Endodermal cell (in vitro differentiated cells): ENCODE measurements around the gene STRN3. TPM values are rescaled to one million over a fixed set of nuclear protein-coding genes. Genes with fewer than 3 reads are reported as not detected.

ENCODE experiments used
- DNase-seq: peaks from one replicate; pipeline ENCODE4 v3.0.0-alpha.2; 2017
- H3K27ac ChIP-seq: 2 replicates; pipeline ENCODE4 v1.5.1; 2013; ENCODE audit warnings: mild to moderate bottlenecking, low read depth, low read length, moderate library complexity
- H3K27me3 ChIP-seq: 2 replicates; pipeline ENCODE4 v1.6.1; 2013; ENCODE audit warnings: mild to moderate bottlenecking, low read length, moderate library complexity; ENCODE audit not compliant: insufficient read depth, control insufficient read depth, poor library complexity, severe bottlenecking
- H3K36me3 ChIP-seq: 2 replicates; pipeline ENCODE4 v1.7.0; 2013; ENCODE audit warnings: mild to moderate bottlenecking, low read length, moderate library complexity; ENCODE audit not compliant: control insufficient read depth, insufficient read depth
- H3K4me1 ChIP-seq: one replicate; pipeline ENCODE4 v1.7.0; 2013; ENCODE audit warnings: low read length; ENCODE audit not compliant: control insufficient read depth, insufficient read depth
- H3K4me3 ChIP-seq: 2 replicates; pipeline ENCODE4 v1.5.1; 2013; ENCODE audit warnings: mild to moderate bottlenecking, low read length, moderate library complexity
- H3K9ac ChIP-seq: 2 replicates; pipeline ENCODE4 v1.6.1; 2013; ENCODE audit warnings: mild to moderate bottlenecking, low read length, moderate library complexity; ENCODE audit not compliant: poor library complexity, severe bottlenecking; ENCODE audit errors: extremely low read depth
- H3K9me3 ChIP-seq: 2 replicates; pipeline ENCODE4 v1.6.1; 2013; ENCODE audit warnings: mild to moderate bottlenecking, low read length, moderate library complexity; ENCODE audit not compliant: control insufficient read depth
- H3K27ac Mint-ChIP-seq: 2 replicates; pipeline ENCODE4 v1.8.0; 2020; ENCODE audit warnings: mixed read lengths
- H3K27me3 Mint-ChIP-seq: 2 replicates; pipeline ENCODE4 v1.8.0; 2021; ENCODE audit warnings: mild to moderate bottlenecking, mixed read lengths; ENCODE audit not compliant: insufficient read depth
- H3K36me3 Mint-ChIP-seq: 2 replicates; pipeline ENCODE4 v1.8.0; 2020; ENCODE audit warnings: low read depth, mixed read lengths
- H3K4me1 Mint-ChIP-seq: 2 replicates; pipeline ENCODE4 v1.8.0; 2020; ENCODE audit warnings: mixed read lengths
- H3K4me3 Mint-ChIP-seq: 2 replicates; pipeline ENCODE4 v1.8.0; 2020; ENCODE audit warnings: mild to moderate bottlenecking, moderate library complexity, mixed read lengths
- H3K9me3 Mint-ChIP-seq: 2 replicates; pipeline ENCODE4 v1.8.0; 2020; ENCODE audit warnings: mild to moderate bottlenecking, mixed read lengths
- WGBS, 2 experiments: methylation state at CpG; one replicate each; pipeline versions ENCODE4 v1.1.5 to v1.1.7; 2013; ENCODE audit warnings: missing lambda C conversion rate in 2 of 2, mixed read lengths in 1 of 2; ENCODE audit not compliant: insufficient coverage in 1 of 2, insufficient read length in 1 of 2; 5-methylcytosine and 5-hydroxymethylcytosine counted together
- total RNA-seq, 2 donors: library from RNA; stranded (reverse); fragmentation: NEBNext Ultra II Directional in 1 of 2; extraction: Animal tissue kit (Norgen Biotek cat#: 25700) in 1 of 2; gene quantifications; 2 replicates in 1 of 2; 3 replicates in 1 of 2; pipeline ENCODE4 v1.2.1, GENCODE V29; 2021
- TF ChIP-seq, protein P1 (sequence below): fragments of 200-600 bp; sonication (generic); conservative IDR thresholded peaks from 2 replicates; pipeline ENCODE4 v1.5.0; 2021; ENCODE audit warnings: antibody characterized with exemption, mild to moderate bottlenecking

Gene STRN3
- total RNA-seq, 2 donors from 2014 or later, result 56.5 to 58.9 TPM

DNA sequence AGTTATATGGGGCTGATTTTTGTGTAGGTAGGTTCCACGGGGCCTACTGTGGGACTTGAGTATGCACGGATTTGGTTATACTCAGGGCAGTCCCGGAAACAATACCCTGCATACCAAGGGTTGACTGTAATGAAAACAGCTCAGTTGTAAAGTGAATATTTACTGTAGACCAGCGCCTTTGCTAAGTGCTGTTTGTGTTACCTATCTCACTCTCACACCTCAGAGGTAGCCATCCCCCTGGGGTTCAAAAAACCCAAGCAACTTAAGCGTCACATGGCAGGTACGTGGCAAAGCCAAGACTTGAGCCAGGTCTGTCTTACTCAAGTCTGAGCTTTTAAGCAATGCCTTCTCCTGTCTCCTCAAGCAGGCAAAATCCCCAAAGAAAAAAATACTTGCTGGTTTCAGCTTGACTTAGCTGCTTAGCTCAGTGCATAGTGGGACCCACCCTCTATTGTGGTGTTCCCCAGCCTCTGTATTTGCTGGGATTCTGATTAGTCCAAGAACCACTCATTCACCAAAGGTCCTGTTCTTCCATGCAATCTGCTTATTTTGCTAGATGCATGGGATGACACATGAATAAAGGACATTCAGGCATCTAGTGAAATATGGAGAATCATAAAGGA lies 34.2 kb upstream of the STRN3 start:
- Mint-ChIP-seq H3K27ac (peak overlapping the region; percentile 93), H3K4me3 (no peak overlapping the region), H3K27me3 (no peaks in the 10 kb centered on the region), H3K9me3 (no peaks in the 10 kb centered on the region), H3K36me3 (peaks cover 1% of the 10 kb centered on the region), H3K4me1 (peaks cover 36% of the 10 kb centered on the region)
- 26 to 72% methylated on average over 3 to 6 of the region's 6 CpGs for WGBS, 2 experiments
- H3K36me3 ChIP-seq, result no peaks in the 10 kb centered on the region
- peak; percentile 85 for DNase-seq
- no peaks in the 10 kb centered on the region for H3K9me3 ChIP-seq
- H3K27me3 ChIP-seq, result no peaks in the 10 kb centered on the region
- TF ChIP-seq, protein P1, sequence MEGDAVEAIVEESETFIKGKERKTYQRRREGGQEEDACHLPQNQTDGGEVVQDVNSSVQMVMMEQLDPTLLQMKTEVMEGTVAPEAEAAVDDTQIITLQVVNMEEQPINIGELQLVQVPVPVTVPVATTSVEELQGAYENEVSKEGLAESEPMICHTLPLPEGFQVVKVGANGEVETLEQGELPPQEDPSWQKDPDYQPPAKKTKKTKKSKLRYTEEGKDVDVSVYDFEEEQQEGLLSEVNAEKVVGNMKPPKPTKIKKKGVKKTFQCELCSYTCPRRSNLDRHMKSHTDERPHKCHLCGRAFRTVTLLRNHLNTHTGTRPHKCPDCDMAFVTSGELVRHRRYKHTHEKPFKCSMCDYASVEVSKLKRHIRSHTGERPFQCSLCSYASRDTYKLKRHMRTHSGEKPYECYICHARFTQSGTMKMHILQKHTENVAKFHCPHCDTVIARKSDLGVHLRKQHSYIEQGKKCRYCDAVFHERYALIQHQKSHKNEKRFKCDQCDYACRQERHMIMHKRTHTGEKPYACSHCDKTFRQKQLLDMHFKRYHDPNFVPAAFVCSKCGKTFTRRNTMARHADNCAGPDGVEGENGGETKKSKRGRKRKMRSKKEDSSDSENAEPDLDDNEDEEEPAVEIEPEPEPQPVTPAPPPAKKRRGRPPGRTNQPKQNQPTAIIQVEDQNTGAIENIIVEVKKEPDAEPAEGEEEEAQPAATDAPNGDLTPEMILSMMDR, result no peak
- H3K27ac ChIP-seq, result peak overlapping the region; percentile 69
- peak overlapping the region; percentile 50 for H3K9ac ChIP-seq
- H3K4me1 ChIP-seq, result peaks cover 11% of the 10 kb centered on the region
- H3K4me3 ChIP-seq, result peak overlapping the region; percentile 51

DNA sequence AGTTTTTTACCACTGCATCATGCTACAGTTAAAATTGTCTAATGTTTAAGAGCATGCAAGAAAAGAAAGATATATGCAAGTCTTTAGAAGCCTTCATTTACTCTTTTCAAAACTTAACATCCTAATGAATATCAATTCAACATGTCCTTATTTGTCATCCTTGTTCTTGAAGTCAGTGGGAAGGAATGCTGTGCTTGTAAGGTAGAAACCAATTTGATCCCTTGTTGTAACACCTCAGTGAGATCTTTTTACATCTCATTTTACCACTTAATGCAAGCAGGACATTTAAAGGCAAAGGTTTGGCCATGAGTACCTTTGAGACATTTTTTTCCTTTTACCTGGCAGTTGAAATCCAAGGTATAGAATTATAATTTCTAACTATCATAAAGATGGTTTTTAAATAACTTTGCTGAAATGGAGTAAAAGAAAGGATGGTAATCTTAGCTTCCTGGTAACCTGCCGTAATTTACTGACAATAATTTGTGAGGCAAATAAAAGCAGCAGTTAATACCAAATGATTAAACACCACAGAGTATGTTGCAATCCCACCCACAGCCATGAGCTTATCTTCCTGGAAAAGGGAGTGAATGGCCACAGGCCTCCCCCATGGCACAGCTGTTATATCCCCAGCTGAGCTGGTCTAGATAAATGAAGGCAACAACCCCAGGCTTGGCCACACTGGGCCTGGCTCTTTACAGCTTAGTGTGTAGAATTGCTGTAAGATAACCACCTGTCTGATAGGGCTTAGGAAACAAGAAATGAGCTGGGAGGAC lies 33.2 kb upstream of the STRN3 start:
- Mint-ChIP-seq H3K9me3 (no peaks in the 10 kb centered on the region), H3K36me3 (peaks cover 1% of the 10 kb centered on the region), H3K4me1 (peaks cover 37% of the 10 kb centered on the region), H3K27ac (peak overlapping the region; percentile 90), H3K27me3 (no peaks in the 10 kb centered on the region), H3K4me3 (no peak overlapping the region)
- H3K27me3 ChIP-seq, result no peaks in the 10 kb centered on the region
- peak; percentile 84 for DNase-seq
- peak overlapping the region; percentile 24 for H3K9ac ChIP-seq
- TF ChIP-seq, protein P1, result no peak
- H3K27ac ChIP-seq, result no peak overlapping the region
- H3K4me1 ChIP-seq, result peaks cover 11% of the 10 kb centered on the region
- 20% methylated on average over 1 of the region's 1 CpG; no CpG with 5 or more reads in 1 of the 2 experiments for WGBS, 2 experiments
- H3K36me3 ChIP-seq, result no peaks in the 10 kb centered on the region
- no peaks in the 10 kb centered on the region for H3K9me3 ChIP-seq
- H3K4me3 ChIP-seq, result peak overlapping the region; percentile 44

DNA sequence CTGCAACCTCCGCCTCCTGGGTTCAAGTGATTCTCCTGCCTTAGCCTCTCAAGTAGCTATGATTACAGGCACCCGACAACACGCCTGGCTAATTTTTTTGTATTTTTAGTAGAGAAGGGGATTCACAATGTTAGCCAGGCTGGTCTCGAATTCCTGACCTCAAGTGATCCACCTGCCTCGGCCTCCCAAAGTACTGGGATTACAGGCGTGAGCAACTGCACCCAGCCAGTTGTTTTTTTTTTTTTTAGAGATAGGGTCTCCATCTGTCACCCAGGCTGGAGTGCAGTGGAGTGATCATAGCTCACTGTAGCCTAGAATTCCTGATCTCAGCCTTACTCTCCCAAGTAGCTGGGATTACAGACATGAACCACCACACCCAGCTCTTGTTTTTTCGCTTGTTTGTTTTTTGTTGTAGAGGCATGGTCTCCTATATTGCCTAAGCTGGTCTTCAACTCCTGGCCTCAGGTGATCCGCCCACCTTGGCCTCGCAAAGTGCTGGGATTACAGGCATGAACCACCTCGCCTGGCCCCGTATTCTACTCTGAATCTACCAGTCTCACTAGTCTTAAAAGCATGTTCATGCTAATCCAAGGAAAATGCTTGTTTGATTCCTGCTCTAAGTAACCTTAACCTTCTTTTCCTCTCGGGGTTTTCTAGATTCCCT lies 31.7 kb upstream of the STRN3 start:
- no peaks in the 10 kb centered on the region for H3K9me3 Mint-ChIP-seq
- H3K36me3 Mint-ChIP-seq, result peaks cover 3% of the 10 kb centered on the region
- TF ChIP-seq, protein P1, result no peak
- no peaks in the 10 kb centered on the region for H3K27me3 Mint-ChIP-seq
- Histone ChIP-seq H3K27ac (no peak overlapping the region), H3K4me1 (peaks cover 11% of the 10 kb centered on the region), H3K9ac (no peak overlapping the region), H3K36me3 (no peaks in the 10 kb centered on the region), H3K9me3 (no peaks in the 10 kb centered on the region), H3K27me3 (no peaks in the 10 kb centered on the region), H3K4me3 (no peak overlapping the region)
- H3K4me1 Mint-ChIP-seq, result peaks cover 37% of the 10 kb centered on the region
- no peak for DNase-seq
- WGBS, 2 experiments, result 95 to 97% methylated on average over 12 of the region's 12 CpGs
- H3K4me3 Mint-ChIP-seq, result no peak overlapping the region
- H3K27ac Mint-ChIP-seq, result peak overlapping the region; percentile 66
